C4-2B (cell line): ENCODE results near the gene GTF2F1.

Experiments
- CTCF ChIP-seq: fragments of 450-650 bp; conservative IDR thresholded peaks from 2 replicates; pipeline ENCODE4 v1.5.1; 2017; ENCODE audit warnings: mild to moderate bottlenecking
- ZFX ChIP-seq: fragments of 450-650 bp; IDR thresholded peaks from 2 replicates; pipeline ENCODE4 v1.6.1; 2017

GRCh38 chr19:6383188-6383587 is 9.8 kb downstream of the GTF2F1 start:
- TF ChIP-seq CTCF, result no peak
- TF ChIP-seq ZFX, result no peak
